NCI-H345 treated with DMSO at 0.1 percent for 48 hours (cell line): ENCODE measurements around the gene SH3BP2.
"Not testable (repeated sequence)": the region's sequence is repeated elsewhere in the genome, so short reads cannot be mapped to it uniquely, and the experiment has no call there.

ENCODE experiments used
- DNase-seq: peaks from one replicate; lab custom pipeline; 2025; ENCODE audit not compliant: unreplicated experiment; lab: John Stamatoyannopoulos, UW

SH3BP2 gene

DNA sequence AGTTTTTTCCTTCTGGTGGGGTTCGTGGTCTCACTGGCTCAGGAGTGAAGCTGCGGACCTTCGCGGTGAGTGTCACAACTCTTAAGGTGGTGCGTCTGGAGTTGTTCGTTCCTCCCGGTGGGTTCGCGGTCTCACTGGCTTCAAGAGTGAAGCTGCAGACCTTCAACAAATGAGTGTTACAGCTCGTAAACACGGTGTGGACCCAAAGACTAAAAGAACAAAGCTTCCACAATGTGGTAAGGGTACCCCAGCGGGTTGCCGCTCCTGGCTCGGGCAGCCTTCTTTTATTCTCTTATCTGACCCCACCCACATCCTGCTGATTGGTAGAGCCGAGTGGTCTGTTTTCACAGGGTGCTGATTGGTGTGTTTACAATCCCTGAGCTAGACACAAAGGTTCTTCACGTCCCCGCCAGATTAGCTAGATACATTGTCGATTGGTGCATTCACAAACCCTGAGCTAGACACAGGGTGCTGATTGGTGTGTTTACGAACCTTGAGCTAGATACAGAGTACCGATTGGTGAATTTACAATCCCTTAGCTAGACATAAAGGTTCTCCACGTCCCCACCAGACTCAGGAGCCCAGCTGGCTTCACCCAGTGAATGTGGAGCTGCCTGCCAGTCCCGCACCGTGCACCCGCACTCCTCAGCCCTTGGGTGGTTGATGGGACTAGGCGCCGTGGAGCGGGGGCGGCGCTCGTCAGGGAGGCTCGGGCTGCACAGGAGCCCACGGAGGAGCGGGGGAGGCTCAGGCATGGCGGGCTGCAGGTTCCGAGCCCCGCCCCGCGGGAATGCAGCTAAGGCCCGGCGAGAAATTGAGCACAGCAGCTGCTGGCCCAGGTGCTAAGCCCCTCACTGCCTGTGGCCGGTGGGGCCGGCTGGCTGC lies 30.2 kb upstream of the SH3BP2 start:
- DNase-seq: not testable (repeated sequence)

DNA sequence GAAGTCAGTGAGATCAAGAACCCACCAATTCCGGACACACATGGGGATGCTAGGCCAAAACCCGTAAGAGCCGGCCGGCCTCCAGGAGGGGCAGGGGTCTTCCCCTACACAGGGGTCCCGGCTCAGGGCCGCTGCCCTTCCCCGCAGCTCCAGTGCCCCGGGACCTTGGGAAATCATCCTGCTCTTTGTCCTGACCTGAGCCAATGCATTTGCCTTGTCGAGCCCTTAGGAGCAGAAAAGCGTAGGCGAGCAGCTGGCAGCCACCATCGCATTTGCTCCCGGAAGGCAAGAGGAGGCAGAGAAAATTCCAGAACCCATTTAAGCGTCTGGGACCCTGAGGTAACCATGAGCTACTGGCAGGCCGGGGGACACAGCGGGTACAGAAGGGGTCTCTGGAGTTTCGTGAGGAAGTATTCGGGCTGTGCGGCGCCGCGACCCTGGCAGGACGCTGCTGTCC lies 29.3 kb upstream of the SH3BP2 start:
- no peak for DNase-seq

GRCh38 chr4:2765832-2766526 lies 26.9 kb upstream of the SH3BP2 start:
- no peak for DNase-seq

- DNase-seq: no peak
Observed at GRCh38 chr4:2767046-2767704, 25.7 kb upstream of the SH3BP2 start.

- DNase-seq: no peak
Observed at GRCh38 chr4:2767705-2768074, 25.2 kb upstream of the SH3BP2 start.

DNA sequence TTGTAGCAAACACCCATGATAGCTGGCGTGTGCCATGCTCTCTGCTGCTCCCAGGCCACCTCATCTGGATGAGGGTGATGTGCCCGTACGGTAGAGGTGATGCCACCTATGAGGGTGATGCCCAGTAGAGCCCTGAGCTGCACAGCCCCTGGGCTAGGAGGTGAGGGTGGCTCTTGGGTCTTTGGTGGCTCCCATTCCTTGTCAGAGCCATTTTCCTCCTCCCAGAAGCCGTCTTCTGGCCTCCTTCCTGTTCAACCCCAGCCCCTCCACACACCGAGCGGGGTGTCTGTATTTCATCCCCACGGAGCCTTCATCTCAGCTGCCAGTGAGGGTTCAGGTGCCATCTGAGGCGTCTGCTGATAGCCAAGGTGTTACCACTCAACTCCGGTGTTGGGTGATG lies 24.8 kb upstream of the SH3BP2 start:
- no peak for DNase-seq

DNA sequence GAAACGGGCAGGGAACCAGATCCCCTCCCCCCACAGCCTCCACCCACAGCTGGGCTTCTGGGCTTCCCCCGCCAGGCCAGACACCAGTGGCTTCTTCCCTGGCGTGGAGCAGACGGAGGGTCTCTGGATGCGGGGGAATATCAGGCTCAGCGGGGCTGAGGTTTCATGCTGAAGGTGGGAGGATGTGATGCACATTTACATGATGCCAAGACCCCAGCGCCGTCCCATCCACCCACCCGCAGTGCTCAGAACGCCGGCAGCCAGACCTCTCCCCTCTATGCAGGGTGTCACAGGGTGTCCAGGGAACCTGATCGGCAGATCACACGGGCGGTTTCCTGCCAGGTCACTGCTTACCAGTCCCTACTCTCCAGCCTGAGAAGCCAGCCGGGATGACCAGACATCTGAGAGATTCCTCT lies 24.0 kb upstream of the SH3BP2 start:
- DNase-seq: no peak

- no peak for DNase-seq
Observed at GRCh38 chr4:2771264-2771663, 21.6 kb upstream of the SH3BP2 start.

DNA sequence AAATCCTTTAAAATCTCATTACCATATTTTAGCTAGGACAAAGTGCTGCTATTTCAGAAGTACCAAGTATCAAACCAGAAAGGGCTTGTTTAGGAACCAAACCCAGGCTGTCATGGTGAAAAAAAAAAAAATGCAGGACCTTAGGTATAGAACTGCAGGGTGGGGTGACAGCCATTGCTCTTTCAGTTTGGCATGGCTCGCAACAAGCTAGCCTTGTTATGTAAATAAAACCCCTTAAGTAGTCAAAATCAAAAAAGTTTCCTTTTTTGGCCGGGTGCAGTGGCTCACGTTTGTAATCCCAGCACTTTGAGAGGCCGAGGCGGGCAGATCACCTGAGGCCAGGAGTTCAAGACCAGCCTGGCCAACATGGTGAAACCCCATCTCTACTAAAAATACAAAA lies 12.2 kb upstream of the SH3BP2 start:
- not testable (repeated sequence) for DNase-seq

- DNase-seq: no peak
Observed at GRCh38 chr4:2781911-2782310, 11.0 kb upstream of the SH3BP2 start.

- no peak for DNase-seq
Observed at GRCh38 chr4:2783790-2784189, 9.1 kb upstream of the SH3BP2 start.

- no peak for DNase-seq
Observed at GRCh38 chr4:2785613-2786012, 7.3 kb upstream of the SH3BP2 start.

- no peak for DNase-seq
Observed at GRCh38 chr4:2786152-2786671, 6.7 kb upstream of the SH3BP2 start.

DNA sequence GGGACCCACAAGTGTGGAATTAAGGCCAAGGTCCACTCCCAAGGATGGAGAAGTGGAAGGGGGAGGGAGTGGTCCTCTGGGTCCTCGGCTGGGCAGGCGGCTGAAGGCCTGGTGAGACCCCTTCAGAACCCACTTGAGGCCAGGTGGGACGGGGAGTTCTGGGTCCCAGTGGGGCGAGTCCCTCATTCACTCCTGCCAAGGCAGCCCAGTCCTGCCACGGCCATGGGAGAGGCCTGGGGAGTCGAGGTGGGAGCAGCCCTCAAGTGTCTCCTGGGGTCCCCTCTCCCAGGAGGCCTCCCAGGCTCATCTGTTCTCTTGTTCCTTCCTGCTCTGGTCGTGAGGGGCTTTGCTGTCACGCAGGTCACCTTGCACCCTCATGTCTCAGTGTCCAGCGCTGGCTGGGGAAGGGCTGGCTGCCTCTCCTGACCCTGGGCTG lies 6.1 kb upstream of the SH3BP2 start:
- no peak for DNase-seq

- DNase-seq: no peak
Observed at GRCh38 chr4:2787230-2788100, 5.4 kb upstream of the SH3BP2 start.

DNA sequence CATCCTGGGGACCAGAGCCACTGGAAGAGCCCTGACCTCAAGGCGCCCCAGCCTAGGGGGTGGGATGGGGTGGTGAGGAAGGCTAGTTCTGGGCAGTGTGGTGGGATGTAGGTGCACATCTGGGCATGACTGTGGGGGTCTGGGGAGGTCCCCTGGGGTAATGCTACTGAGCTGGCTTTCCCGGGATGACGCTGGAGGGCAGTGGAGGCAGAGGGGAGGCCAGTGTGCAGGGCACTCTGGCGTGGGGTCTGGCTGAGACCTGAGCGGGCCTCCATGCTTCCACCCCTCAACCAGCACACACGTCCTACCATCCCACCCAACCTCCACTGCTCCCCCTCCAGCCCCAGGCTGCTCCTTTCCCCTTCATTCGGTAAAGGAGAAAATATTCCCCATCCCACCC lies 4.8 kb upstream of the SH3BP2 start:
- no peak for DNase-seq

GRCh38 chr4:2788532-2789103 lies 4.3 kb upstream of the SH3BP2 start:
- no peak for DNase-seq

GRCh38 chr4:2789351-2789750 lies 3.5 kb upstream of the SH3BP2 start:
- DNase-seq: no peak

GRCh38 chr4:2789793-2790582 lies 2.9 kb upstream of the SH3BP2 start:
- DNase-seq: no peak
